Endodermal cell (in vitro differentiated cells): ENCODE measurements around the gene SVIL. TPM values are rescaled to one million over a fixed set of nuclear protein-coding genes. Genes with fewer than 3 reads are reported as not detected.
"Not testable (repeated sequence)": the region's sequence is repeated elsewhere in the genome, so short reads cannot be mapped to it uniquely, and the experiment has no call there.

Experiments
- DNase-seq: peaks from one replicate; pipeline ENCODE4 v3.0.0-alpha.2; 2017
- H3K27ac ChIP-seq: 2 replicates; pipeline ENCODE4 v1.5.1; 2013; ENCODE audit warnings: mild to moderate bottlenecking, low read depth, low read length, moderate library complexity
- H3K27me3 ChIP-seq: 2 replicates; pipeline ENCODE4 v1.6.1; 2013; ENCODE audit warnings: mild to moderate bottlenecking, low read length, moderate library complexity; ENCODE audit not compliant: insufficient read depth, control insufficient read depth, poor library complexity, severe bottlenecking
- H3K36me3 ChIP-seq: 2 replicates; pipeline ENCODE4 v1.7.0; 2013; ENCODE audit warnings: mild to moderate bottlenecking, low read length, moderate library complexity; ENCODE audit not compliant: control insufficient read depth, insufficient read depth
- H3K4me1 ChIP-seq: one replicate; pipeline ENCODE4 v1.7.0; 2013; ENCODE audit warnings: low read length; ENCODE audit not compliant: control insufficient read depth, insufficient read depth
- H3K4me3 ChIP-seq: 2 replicates; pipeline ENCODE4 v1.5.1; 2013; ENCODE audit warnings: mild to moderate bottlenecking, low read length, moderate library complexity
- H3K9ac ChIP-seq: 2 replicates; pipeline ENCODE4 v1.6.1; 2013; ENCODE audit warnings: mild to moderate bottlenecking, low read length, moderate library complexity; ENCODE audit not compliant: poor library complexity, severe bottlenecking; ENCODE audit errors: extremely low read depth
- H3K9me3 ChIP-seq: 2 replicates; pipeline ENCODE4 v1.6.1; 2013; ENCODE audit warnings: mild to moderate bottlenecking, low read length, moderate library complexity; ENCODE audit not compliant: control insufficient read depth
- H3K27ac Mint-ChIP-seq: 2 replicates; pipeline ENCODE4 v1.8.0; 2020; ENCODE audit warnings: mixed read lengths
- H3K27me3 Mint-ChIP-seq: 2 replicates; pipeline ENCODE4 v1.8.0; 2021; ENCODE audit warnings: mild to moderate bottlenecking, mixed read lengths; ENCODE audit not compliant: insufficient read depth
- H3K36me3 Mint-ChIP-seq: 2 replicates; pipeline ENCODE4 v1.8.0; 2020; ENCODE audit warnings: low read depth, mixed read lengths
- H3K4me1 Mint-ChIP-seq: 2 replicates; pipeline ENCODE4 v1.8.0; 2020; ENCODE audit warnings: mixed read lengths
- H3K4me3 Mint-ChIP-seq: 2 replicates; pipeline ENCODE4 v1.8.0; 2020; ENCODE audit warnings: mild to moderate bottlenecking, moderate library complexity, mixed read lengths
- H3K9me3 Mint-ChIP-seq: 2 replicates; pipeline ENCODE4 v1.8.0; 2020; ENCODE audit warnings: mild to moderate bottlenecking, mixed read lengths
- CTCF ChIP-seq: fragments of 200-600 bp; sonication (generic); conservative IDR thresholded peaks from 2 replicates; pipeline ENCODE4 v1.5.0; 2021; ENCODE audit warnings: antibody characterized with exemption, mild to moderate bottlenecking
- WGBS, 2 experiments: methylation state at CpG; one replicate each; pipeline versions ENCODE4 v1.1.5 to v1.1.7; 2013; ENCODE audit warnings: missing lambda C conversion rate in 2 of 2, mixed read lengths in 1 of 2; ENCODE audit not compliant: insufficient coverage in 1 of 2, insufficient read length in 1 of 2; 5-methylcytosine and 5-hydroxymethylcytosine counted together
- total RNA-seq, 2 donors: library from RNA; stranded (reverse); fragmentation: NEBNext Ultra II Directional in 1 of 2; extraction: Animal tissue kit (Norgen Biotek cat#: 25700) in 1 of 2; gene quantifications; 2 replicates in 1 of 2; 3 replicates in 1 of 2; pipeline ENCODE4 v1.2.1, GENCODE V29; 2021

The SVIL gene
- total RNA-seq, 2 donors from 2014 or later: 25.2 to 32.9 TPM

GRCh38 chr10:29514306-29514705 lies 120.5 kb downstream of the SVIL start:
- Mint-ChIP-seq H3K9me3 (no peaks in the 10 kb centered on the region), H3K27me3 (no peaks in the 10 kb centered on the region), H3K27ac (no peak overlapping the region), H3K4me1 (peaks cover 9% of the 10 kb centered on the region), H3K4me3 (no peak overlapping the region), H3K36me3 (peaks cover 11% of the 10 kb centered on the region)
- Histone ChIP-seq H3K4me3 (no peak overlapping the region), H3K27ac (no peak overlapping the region), H3K9ac (no peak overlapping the region), H3K4me1 (no peaks in the 10 kb centered on the region), H3K36me3 (peaks cover 23% of the 10 kb centered on the region), H3K9me3 (no peaks in the 10 kb centered on the region), H3K27me3 (no peaks in the 10 kb centered on the region)
- no peak for TF ChIP-seq CTCF
- 84 to 91% methylated on average over 9 of the region's 9 CpGs for WGBS, 2 experiments
- DNase-seq: no peak

GRCh38 chr10:29512425-29512974 lies 122.3 kb downstream of the SVIL start:
- 91 to 93% methylated on average over 9 to 10 of the region's 10 CpGs for WGBS, 2 experiments
- Histone ChIP-seq H3K36me3 (peaks cover 22% of the 10 kb centered on the region), H3K4me1 (peaks cover 6% of the 10 kb centered on the region), H3K27me3 (no peaks in the 10 kb centered on the region), H3K9ac (no peak overlapping the region), H3K9me3 (no peaks in the 10 kb centered on the region), H3K27ac (no peak overlapping the region), H3K4me3 (no peak overlapping the region)
- Mint-ChIP-seq H3K9me3 (no peaks in the 10 kb centered on the region), H3K36me3 (peaks cover 3% of the 10 kb centered on the region), H3K27ac (no peak overlapping the region), H3K4me3 (no peak overlapping the region), H3K4me1 (peaks cover 23% of the 10 kb centered on the region), H3K27me3 (no peaks in the 10 kb centered on the region)
- TF ChIP-seq CTCF: no peak
- DNase-seq: no peak

GRCh38 chr10:29511806-29512205 lies 123.0 kb downstream of the SVIL start:
- H3K4me1 Mint-ChIP-seq: peaks cover 28% of the 10 kb centered on the region
- not testable (repeated sequence) for H3K4me1 ChIP-seq, H3K27me3 ChIP-seq, H3K27me3 Mint-ChIP-seq, DNase-seq, H3K36me3 Mint-ChIP-seq, H3K4me3 ChIP-seq, H3K27ac ChIP-seq, H3K9me3 ChIP-seq, H3K9ac ChIP-seq, H3K27ac Mint-ChIP-seq, H3K4me3 Mint-ChIP-seq, H3K9me3 Mint-ChIP-seq
- peaks cover 21% of the 10 kb centered on the region for H3K36me3 ChIP-seq
- WGBS, 2 experiments: 93 to 95% methylated on average over 4 to 5 of the region's 5 CpGs

DNA sequence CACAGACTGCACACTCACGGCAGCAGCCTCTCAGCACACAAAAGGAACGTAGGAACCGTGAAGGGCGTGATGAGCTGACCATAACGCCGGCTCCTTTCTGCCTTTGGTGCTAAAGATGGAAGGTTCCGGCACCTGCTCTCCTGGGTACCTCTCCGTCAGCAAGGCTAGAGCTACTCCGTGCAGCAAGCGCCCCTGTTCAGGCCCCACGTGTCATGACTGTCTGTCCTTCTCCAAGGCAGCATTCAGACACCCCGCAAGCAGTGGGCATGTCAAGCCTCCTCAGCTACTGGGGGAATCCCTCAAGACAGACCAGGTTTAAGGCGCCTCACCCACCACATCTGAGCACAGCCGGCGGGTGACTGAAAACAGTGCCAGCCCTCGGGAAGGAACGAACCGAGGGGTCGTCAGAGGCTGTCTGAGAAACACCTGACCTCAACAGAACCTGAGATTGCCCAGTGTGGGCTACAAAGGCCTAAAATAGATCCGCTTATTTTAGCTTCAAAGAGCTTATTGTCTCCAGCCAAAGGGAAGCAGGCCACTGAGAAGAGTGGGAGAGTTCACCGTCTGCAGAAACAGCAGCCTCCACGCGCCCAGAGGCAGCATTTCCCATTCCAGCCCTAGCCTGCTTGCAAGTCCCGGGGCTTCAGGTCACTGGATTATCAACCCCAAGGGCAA lies 124.2 kb downstream of the SVIL start:
- WGBS, 2 experiments: 96% methylated on average over 5 of the region's 24 CpGs; no CpG with 5 or more reads in 1 of the 2 experiments
- not testable (repeated sequence) for H3K9ac ChIP-seq, H3K27me3 Mint-ChIP-seq, H3K27ac Mint-ChIP-seq, H3K4me3 ChIP-seq, H3K36me3 Mint-ChIP-seq, H3K27me3 ChIP-seq, H3K4me1 ChIP-seq, H3K9me3 ChIP-seq, H3K9me3 Mint-ChIP-seq, DNase-seq, H3K4me3 Mint-ChIP-seq, H3K27ac ChIP-seq
- peaks cover 28% of the 10 kb centered on the region for H3K4me1 Mint-ChIP-seq
- peaks cover 21% of the 10 kb centered on the region for H3K36me3 ChIP-seq
